SJSA1 (cell line): Measurements from ENCODE around the gene GAB2. TPM values are rescaled to one million over a fixed set of nuclear protein-coding genes. Genes with fewer than 3 reads are reported as not detected.

Source experiments
- DNase-seq, 2 experiments: peaks; one replicate each; pipeline ENCODE4 v3.0.0-alpha.2; 2015 to 2020; ENCODE audit warnings: low spot score in 2 of 2, low read depth in 1 of 2
- H3K27ac ChIP-seq: fragments of 250-450 bp; sonication (Bioruptor Pico); 2 replicates; pipeline ENCODE4 v1.5.1; 2020; ENCODE audit warnings: mild to moderate bottlenecking, moderate library complexity
- H3K27me3 ChIP-seq: fragments of 250-450 bp; sonication (Bioruptor Pico); replicated peaks from 2 replicates; pipeline ENCODE4 v1.5.1; 2020; ENCODE audit warnings: mild to moderate bottlenecking, moderate library complexity
- H3K36me3 ChIP-seq: fragments of 250-450 bp; sonication (Bioruptor Pico); 2 replicates; pipeline ENCODE4 v1.5.1; 2020; ENCODE audit warnings: mild to moderate bottlenecking
- H3K4me1 ChIP-seq: fragments of 250-450 bp; sonication (Bioruptor Pico); replicated peaks from 2 replicates; pipeline ENCODE4 v1.6.1; 2021; ENCODE audit warnings: mild to moderate bottlenecking
- H3K4me3 ChIP-seq: fragments of 250-450 bp; sonication (Bioruptor Pico); 2 replicates; pipeline ENCODE4 v1.5.1; 2020; ENCODE audit warnings: mild to moderate bottlenecking
- H3K9me3 ChIP-seq: fragments of 250-450 bp; sonication (Bioruptor Pico); replicated peaks from 2 replicates; pipeline ENCODE4 v1.5.1; 2020; ENCODE audit warnings: mild to moderate bottlenecking
- total RNA-seq: library from RNA; depleted of rRNA; stranded (reverse); fragments of >200 nt; shearing (Covaris generic); gene quantifications from 2 replicates; pipeline ENCODE4 v1.2.3, GENCODE V29; 2014

Gene GAB2
- total RNA-seq, 1 experiment from 2014 or later = 3.2 TPM

DNA sequence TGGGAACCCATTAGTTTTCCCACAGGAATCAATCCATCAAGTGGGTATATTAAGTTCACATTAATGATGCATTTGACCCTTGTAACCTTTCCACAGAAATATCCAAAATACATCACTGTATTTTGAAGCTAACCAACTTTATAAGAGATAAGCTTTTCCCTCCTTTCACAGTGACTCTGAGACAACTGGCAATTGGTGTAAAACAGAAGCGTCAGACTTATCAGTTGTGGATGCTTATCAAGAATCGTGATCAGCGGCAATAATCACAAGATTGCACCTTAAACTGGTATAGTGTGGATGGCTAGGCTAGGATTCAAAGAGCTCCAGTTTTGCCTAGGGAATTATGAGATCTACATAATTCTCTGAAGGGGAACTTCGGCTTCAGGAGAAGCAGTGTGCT is 155.8 kb downstream of the GAB2 start:
- Histone ChIP-seq H3K27me3 (no peaks in the 10 kb centered on the region), H3K4me3 (no peak overlapping the region), H3K36me3 (no peaks in the 10 kb centered on the region), H3K4me1 (no peaks in the 10 kb centered on the region), H3K27ac (no peak overlapping the region), H3K9me3 (no peaks in the 10 kb centered on the region)
- no peak for DNase-seq

DNA sequence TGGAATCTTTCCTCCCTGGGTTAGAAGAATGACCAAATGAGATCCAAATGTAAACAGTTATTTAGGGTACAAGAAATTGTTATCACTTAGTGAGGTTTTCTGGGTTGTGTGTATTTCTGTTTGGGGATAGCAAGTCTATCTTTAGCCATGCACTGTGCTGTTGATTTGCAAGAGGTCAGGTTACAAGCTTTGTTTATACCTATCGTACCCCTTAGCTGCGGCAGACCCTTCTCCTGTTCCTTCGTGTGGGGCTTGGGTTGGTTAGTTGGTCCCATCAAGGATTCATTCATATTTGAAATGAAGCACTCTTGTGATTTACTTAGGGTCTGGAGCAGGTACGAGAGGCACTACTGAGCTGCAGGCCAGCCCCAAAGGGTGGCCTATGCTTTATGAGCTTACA is 156.3 kb downstream of the GAB2 start:
- H3K36me3 ChIP-seq = no peaks in the 10 kb centered on the region
- H3K4me3 ChIP-seq = no peak overlapping the region
- H3K4me1 ChIP-seq = no peaks in the 10 kb centered on the region
- H3K27me3 ChIP-seq = no peaks in the 10 kb centered on the region
- DNase-seq = no peak
- no peak overlapping the region for H3K27ac ChIP-seq
- no peaks in the 10 kb centered on the region for H3K9me3 ChIP-seq

DNA sequence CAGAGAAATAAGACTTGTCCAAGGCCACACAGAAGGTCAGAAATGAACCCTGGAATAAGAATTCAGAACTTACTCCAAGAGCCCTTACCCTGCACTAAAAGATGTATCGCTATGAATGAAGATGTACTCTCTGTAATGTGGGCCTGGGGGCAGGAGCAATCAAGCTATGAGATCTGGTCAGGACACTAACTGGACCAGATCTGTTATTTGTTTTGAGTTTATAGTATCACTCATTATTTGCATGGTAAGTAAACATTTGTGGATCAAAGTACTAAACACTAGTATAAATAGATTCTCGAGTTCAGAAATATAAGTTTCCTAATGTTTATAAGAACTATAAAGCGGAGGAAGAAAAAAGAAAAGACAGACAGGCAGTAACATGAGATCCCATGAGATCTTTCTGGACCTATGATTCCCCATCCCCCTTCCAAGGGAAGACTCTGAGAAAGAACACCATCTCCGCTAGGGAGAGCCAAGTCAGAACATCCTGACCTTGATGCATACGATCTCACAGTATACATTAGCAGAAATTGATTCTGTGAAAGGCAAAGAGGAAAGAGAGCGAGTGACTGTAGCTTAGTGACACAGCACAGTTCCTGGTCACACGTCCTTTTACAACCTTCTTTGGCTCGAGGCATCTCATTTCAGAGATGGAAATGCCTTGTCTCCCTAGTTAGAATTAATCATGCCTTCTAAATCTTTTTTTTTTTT is 157.7 kb downstream of the GAB2 start:
- Histone ChIP-seq H3K27ac (no peak overlapping the region), H3K9me3 (no peaks in the 10 kb centered on the region), H3K4me1 (no peaks in the 10 kb centered on the region), H3K4me3 (no peak overlapping the region), H3K27me3 (no peaks in the 10 kb centered on the region), H3K36me3 (no peaks in the 10 kb centered on the region)
- no peak for DNase-seq

DNA sequence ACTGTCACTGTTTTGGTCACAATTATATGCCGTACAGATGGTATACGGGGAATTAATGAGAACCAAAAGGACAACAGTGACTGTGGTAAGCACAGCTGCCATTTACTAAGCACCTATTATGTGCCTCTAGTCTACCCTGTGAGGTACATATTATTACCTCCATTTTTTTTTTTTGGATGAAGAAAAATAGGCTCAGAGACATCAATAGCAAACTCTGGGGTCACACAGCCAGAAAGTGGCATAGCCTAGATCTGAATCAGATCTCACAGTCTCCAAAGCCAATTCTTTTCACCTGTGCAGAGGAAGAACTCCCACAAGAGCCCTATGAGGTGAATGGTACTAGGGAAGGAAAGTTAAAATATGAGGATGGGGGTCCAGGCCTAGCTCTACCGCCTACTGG is 160.0 kb downstream of the GAB2 start:
- DNase-seq = no peak
- Histone ChIP-seq H3K36me3 (no peaks in the 10 kb centered on the region), H3K27me3 (no peaks in the 10 kb centered on the region)

DNA sequence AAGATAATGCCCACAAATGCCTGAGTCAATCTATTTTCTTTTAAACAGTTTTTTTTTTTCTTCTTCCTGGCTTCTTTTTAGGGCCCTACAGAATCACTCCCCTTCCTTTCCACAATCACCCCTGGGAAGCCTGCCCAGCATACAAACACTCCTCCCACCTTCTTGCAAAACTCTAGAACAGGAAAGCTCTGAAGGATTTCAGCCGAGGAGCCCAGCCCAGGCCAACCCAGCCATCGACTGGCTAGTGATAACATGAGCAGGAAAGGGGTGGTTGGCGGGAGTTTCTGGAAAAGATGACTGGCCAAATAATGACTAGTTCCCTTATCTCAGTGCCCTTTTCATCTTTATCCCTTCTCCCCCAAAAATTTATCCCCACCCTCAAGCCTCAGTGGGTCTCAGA is 160.7 kb downstream of the GAB2 start:
- Histone ChIP-seq H3K27me3 (no peaks in the 10 kb centered on the region), H3K4me1 (no peaks in the 10 kb centered on the region), H3K36me3 (no peaks in the 10 kb centered on the region), H3K27ac (no peak overlapping the region), H3K4me3 (no peak overlapping the region), H3K9me3 (no peaks in the 10 kb centered on the region)
- DNase-seq = no peak

More for the DNA sequence above, 160.0 kb downstream of the GAB2 start:
- no peak overlapping the region for H3K4me3 ChIP-seq
- H3K27ac ChIP-seq = no peak overlapping the region
- H3K4me1 ChIP-seq = no peaks in the 10 kb centered on the region
- no peaks in the 10 kb centered on the region for H3K9me3 ChIP-seq

DNA sequence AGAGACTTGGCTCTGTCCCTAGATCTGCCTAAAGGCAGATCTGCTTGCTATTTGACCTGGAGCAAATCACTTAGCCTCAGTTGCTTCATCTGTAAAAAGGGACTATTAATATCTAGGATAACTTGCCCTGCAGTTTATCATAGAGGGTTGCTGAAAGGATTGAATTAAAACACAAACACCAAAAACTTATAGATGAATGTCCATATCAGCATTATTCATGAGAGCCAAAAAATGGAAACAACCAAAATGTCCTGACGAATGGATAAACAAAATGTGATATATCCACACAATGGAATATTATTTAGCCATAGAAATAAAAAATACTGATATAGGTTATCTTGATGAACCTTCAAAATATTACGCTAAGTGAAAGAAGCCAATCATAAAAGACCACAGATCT is 161.7 kb downstream of the GAB2 start:
- Histone ChIP-seq H3K9me3 (no peaks in the 10 kb centered on the region), H3K4me1 (no peaks in the 10 kb centered on the region), H3K27me3 (no peaks in the 10 kb centered on the region), H3K4me3 (no peak overlapping the region), H3K27ac (no peak overlapping the region), H3K36me3 (no peaks in the 10 kb centered on the region)
- DNase-seq = no peak

DNA sequence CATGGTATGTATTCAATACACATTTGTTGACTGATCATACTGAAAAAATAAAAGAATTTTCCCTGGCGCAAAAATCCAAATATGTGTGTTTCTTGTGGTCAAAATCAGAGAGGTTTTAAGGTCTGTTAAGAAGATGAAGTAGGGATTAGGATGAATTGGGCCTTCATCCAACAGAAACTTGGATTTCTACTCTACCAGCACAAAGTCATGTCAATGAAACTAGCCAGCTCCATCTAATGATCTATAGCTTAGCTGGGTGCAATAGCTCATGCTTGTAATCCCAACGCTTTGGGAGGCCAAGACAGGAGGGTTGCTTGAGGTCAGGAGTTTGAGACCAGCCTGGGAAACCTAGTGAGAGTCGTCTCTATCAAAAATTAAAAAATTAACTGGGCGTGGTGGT is 163.4 kb downstream of the GAB2 start:
- no peaks in the 10 kb centered on the region for H3K27me3 ChIP-seq
- H3K4me1 ChIP-seq = no peaks in the 10 kb centered on the region
- H3K9me3 ChIP-seq = no peaks in the 10 kb centered on the region
- DNase-seq = no peak
- no peak overlapping the region for H3K27ac ChIP-seq
- no peaks in the 10 kb centered on the region for H3K36me3 ChIP-seq
- H3K4me3 ChIP-seq = no peak overlapping the region

DNA sequence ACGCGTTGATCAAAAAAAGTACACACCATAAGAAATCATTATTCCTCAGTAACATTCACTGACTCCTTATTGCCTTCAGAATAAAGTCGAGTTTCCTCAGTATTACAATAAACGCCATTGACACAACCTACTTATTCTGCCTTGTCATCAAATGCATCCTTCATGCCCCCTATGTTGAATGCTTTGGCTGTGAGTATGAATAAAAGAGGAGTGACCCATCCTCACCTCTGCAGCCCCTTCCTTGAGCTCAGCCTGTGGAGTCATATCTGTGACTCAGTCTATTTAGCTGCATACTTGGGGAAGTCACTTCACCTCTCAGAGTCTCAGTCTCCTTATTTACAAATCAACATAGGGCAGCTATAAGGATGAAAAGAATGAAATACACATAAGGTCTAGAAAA is 163.8 kb downstream of the GAB2 start:
- Histone ChIP-seq H3K4me3 (no peak overlapping the region), H3K4me1 (no peaks in the 10 kb centered on the region), H3K27ac (no peak overlapping the region), H3K36me3 (no peaks in the 10 kb centered on the region), H3K9me3 (no peaks in the 10 kb centered on the region), H3K27me3 (no peaks in the 10 kb centered on the region)
- DNase-seq = no peak

DNA sequence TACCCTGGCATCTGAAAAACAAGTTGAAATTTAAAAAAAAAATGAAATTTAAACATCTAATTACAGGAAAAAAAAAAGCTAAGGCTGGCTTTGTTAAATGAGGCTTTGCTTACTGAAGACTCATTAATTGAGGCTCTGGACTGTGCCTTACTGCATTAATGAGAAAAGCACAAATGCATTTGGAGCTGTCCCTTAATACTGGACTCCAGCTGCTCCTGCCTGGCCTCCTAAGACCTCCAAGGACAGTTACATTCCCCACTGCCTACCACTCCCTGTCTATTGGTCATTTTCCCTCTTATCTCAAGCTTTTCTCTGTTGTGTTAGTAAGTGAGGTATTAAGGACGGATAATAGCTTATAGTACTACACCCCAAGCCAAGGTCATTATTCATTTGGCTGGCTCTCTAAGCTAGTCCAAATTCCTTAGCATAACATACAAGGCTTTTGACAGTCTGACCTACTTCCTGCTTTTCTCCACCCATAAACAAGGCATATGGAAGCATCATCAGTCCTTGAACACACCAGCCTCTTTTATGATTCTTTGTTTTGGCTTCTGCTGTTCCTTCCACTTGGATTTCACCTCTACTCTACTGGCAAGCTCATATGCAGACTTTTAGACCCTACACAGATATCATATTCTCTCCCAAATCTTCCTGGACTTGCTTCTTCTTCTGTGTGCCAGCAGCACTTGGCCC is 166.4 kb downstream of the GAB2 start:
- DNase-seq = no peak
- no peaks in the 10 kb centered on the region for H3K4me1 ChIP-seq
- no peaks in the 10 kb centered on the region for H3K27me3 ChIP-seq
- H3K36me3 ChIP-seq = no peaks in the 10 kb centered on the region
- no peak overlapping the region for H3K4me3 ChIP-seq
- H3K9me3 ChIP-seq = no peaks in the 10 kb centered on the region
- no peak overlapping the region for H3K27ac ChIP-seq

DNA sequence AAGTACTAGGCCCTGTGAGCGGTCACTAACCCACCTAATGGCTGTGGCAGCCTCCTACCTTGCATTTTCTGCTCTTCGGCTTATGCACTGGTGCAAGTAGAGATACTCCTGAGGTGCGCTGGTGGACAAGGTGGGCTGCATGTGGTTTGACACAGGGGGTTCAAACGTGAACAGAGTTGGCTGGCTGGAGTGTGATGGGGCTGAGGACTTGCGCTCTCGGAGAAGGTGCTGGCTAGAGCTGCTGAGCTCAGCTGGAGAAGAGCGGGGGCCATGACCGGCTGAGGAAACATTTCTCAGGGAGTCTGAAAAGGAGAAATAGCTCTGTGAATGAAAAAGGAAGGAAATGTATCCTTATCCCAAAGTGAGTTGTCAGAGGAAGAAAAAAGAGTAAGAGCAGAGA is 167.5 kb downstream of the GAB2 start:
- H3K27me3 ChIP-seq = no peaks in the 10 kb centered on the region
- no peaks in the 10 kb centered on the region for H3K9me3 ChIP-seq
- no peak overlapping the region for H3K4me3 ChIP-seq
- no peak overlapping the region for H3K27ac ChIP-seq
- H3K36me3 ChIP-seq = no peaks in the 10 kb centered on the region
- DNase-seq = no peak
- no peaks in the 10 kb centered on the region for H3K4me1 ChIP-seq

DNA sequence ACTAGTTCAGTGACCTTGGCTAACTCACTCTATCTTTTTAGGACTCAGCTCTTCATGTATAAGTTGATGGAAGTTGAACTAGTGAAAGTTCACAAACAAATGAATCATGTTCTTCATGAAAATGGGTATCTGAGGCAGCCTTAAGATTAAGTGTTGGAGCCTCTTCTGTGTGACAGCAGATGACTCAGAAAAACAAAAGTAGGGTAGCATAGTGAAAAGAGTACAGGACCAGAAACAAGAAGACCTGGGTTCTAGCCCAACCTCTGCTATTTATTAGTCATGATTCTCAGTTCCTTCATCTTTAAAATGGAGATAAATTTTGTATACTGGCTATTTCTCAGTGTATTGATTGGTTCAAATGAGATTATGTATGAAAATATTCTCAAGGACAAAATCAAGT is 168.7 kb downstream of the GAB2 start:
- Histone ChIP-seq H3K27me3 (no peaks in the 10 kb centered on the region), H3K4me1 (no peaks in the 10 kb centered on the region), H3K36me3 (no peaks in the 10 kb centered on the region), H3K4me3 (no peak overlapping the region), H3K9me3 (no peaks in the 10 kb centered on the region), H3K27ac (no peak overlapping the region)
- DNase-seq = no peak

DNA sequence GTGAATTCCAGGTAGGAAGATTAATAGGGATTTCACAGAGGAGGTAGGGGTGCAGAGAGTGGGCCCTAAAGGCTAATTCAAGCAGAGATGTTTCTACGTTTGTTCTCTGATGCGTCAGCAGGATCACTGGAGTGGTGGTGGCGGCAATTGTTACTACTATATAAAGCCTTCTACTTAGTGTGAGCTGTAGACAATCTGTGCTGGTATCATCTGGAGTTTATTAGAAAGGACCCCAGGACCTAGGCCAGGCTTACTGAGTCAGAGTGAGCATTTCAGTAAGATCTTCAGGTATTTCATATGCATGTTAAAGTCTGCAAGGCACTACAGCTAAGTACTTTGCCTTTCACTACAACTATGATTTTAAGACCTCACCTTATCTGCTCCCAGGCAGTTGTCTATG is 169.4 kb downstream of the GAB2 start:
- Histone ChIP-seq H3K36me3 (no peaks in the 10 kb centered on the region), H3K27me3 (no peaks in the 10 kb centered on the region), H3K27ac (no peak overlapping the region), H3K4me1 (no peaks in the 10 kb centered on the region), H3K4me3 (no peak overlapping the region), H3K9me3 (no peaks in the 10 kb centered on the region)
- DNase-seq = no peak

DNA sequence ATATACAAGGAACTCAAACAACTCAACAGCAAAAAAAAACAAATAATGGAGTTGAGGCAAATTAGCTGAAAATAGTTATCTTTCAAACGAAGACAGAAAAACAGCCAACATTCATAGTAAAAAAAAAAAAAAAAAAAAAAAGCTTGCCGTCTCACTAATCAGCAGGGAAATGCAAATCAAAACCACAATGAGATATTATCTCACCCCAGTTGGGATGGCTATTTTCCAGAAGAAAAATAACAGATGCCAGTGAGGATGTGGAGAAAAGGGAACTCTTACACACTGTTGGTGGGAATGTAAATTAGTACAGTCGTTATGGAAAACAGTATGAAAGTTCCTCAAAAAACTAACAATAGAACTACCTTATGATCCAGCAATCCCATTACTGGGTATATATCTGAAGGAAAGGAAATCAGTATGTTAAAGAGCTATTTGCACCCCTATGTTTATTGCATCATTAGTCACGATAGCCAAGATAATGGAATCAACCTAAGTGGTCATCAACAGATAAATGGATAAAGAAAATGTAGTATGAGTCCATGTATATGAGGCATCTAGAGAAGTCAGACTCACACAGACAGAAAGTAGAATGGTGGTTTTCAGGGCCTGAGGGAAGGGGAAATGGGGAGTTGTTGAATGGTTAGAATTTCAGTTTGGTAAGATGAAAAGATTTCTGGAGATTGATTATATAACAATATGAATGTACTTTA is 172.9 kb downstream of the GAB2 start:
- Histone ChIP-seq H3K9me3 (no peaks in the 10 kb centered on the region), H3K27me3 (no peaks in the 10 kb centered on the region), H3K36me3 (no peaks in the 10 kb centered on the region), H3K27ac (no peak overlapping the region), H3K4me1 (no peaks in the 10 kb centered on the region), H3K4me3 (no peak overlapping the region)
- no peak for DNase-seq

DNA sequence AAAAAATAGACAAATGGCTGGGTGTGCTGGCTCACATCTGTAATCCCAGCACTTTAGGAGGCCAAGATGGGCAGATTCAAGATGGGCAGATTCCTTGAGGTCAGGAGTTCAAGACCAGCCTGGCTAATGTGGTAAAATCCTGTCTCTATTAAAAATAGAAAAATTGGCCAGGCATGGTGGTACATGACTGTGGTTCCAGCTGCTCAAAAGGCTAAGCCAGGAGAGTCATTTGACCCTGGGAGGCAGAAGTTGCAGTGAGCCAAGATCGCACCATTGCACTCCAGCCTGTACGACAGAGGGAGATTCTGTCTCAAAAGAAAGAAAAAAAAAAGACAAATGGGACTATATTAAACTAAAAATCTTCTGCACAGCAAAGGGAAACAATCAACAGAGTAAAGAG is 173.5 kb downstream of the GAB2 start:
- no peak overlapping the region for H3K4me3 ChIP-seq
- H3K4me1 ChIP-seq = no peaks in the 10 kb centered on the region
- no peaks in the 10 kb centered on the region for H3K36me3 ChIP-seq
- no peak overlapping the region for H3K27ac ChIP-seq
- H3K27me3 ChIP-seq = no peaks in the 10 kb centered on the region
- no peak for DNase-seq
- no peaks in the 10 kb centered on the region for H3K9me3 ChIP-seq
